ENCODE measurements around the gene STPG4. TPM values are rescaled to one million over a fixed set of nuclear protein-coding genes. Genes with fewer than 3 reads are reported as not detected.
"Not testable (repeated sequence)": the region's sequence is repeated elsewhere in the genome, so short reads cannot be mapped to it uniquely, and the experiment has no call there.

Gene STPG4
- under 1 TPM in 1 of 2 donors, not detected in 1; 0.55 TPM for total RNA-seq

GRCh38 chr2:47155091-47155876 is at the start of gene STPG4:
Gene STPG4, minus strand, starts transcription at chr2:47155308. Its CDS starts 57 bp downstream, at chr2:47155251.
- Mint-ChIP-seq H3K27ac (no peak within 1 kb of the TSS), H3K9me3 (no peaks in the 10 kb centered on the region), H3K36me3 (peaks cover 8 to 17% of the 10 kb centered on the region in 2 donors)
- DNase-seq (ENCODE audit: low spot score in 2 of 2) (no peak), ATAC-seq (peak in 1 of 2 donors; percentile 22)

GRCh38 chr2:47204691-47205090 is 49.6 kb upstream of the STPG4 start:
- DNase-seq (ENCODE audit: low spot score in 2 of 2) (no peak), ATAC-seq (no peak)

GRCh38 chr2:47203995-47204394 is 48.9 kb upstream of the STPG4 start:
- ATAC-seq (no peak), DNase-seq (ENCODE audit: low spot score in 2 of 2) (no peak)
- Mint-ChIP-seq H3K9me3 (peaks cover 0 to 6% of the 10 kb centered on the region in 2 donors), H3K27ac (no peak overlapping the region), H3K36me3 (no peaks in the 10 kb centered on the region)

More at GRCh38 chr2:47204691-47205090, 49.6 kb upstream of the STPG4 start:
- Mint-ChIP-seq H3K36me3 (no peaks in the 10 kb centered on the region), H3K27ac (no peak overlapping the region), H3K9me3 (peaks cover 0 to 6% of the 10 kb centered on the region in 2 donors)

GRCh38 chr2:47201224-47201623 is 46.1 kb upstream of the STPG4 start:
- DNase-seq (ENCODE audit: low spot score in 2 of 2) (no peak), ATAC-seq (no peak)
- Mint-ChIP-seq H3K27ac (no peak overlapping the region), H3K36me3 (no peaks in the 10 kb centered on the region), H3K9me3 (peaks cover 0 to 6% of the 10 kb centered on the region in 2 donors)

- Mint-ChIP-seq H3K9me3 (no peaks in the 10 kb centered on the region), H3K36me3 (no peaks in the 10 kb centered on the region), H3K27ac (no peak overlapping the region)
- DNase-seq (ENCODE audit: low spot score in 2 of 2) (no peak), ATAC-seq (no peak)
These were observed 43.9 kb upstream of the STPG4 start for GRCh38 chr2:47198985-47199451.

- no peaks in the 10 kb centered on the region for H3K9me3 Mint-ChIP-seq
These were observed 41.4 kb upstream of the STPG4 start for GRCh38 chr2:47196499-47196898.

GRCh38 chr2:47196046-47196445 is 40.9 kb upstream of the STPG4 start:
- no peak overlapping the region for H3K27ac Mint-ChIP-seq
- H3K36me3 Mint-ChIP-seq: no peaks in the 10 kb centered on the region
- no peaks in the 10 kb centered on the region for H3K9me3 Mint-ChIP-seq
- no peak for DNase-seq (ENCODE audit: low spot score in 2 of 2)
- no peak for ATAC-seq

More at GRCh38 chr2:47196499-47196898, 41.4 kb upstream of the STPG4 start:
- DNase-seq (ENCODE audit: low spot score in 2 of 2) (no peak), ATAC-seq (no peak)
- Mint-ChIP-seq H3K36me3 (no peaks in the 10 kb centered on the region), H3K27ac (no peak overlapping the region)

- Mint-ChIP-seq H3K27ac (no peak overlapping the region), H3K9me3 (no peaks in the 10 kb centered on the region), H3K36me3 (no peaks in the 10 kb centered on the region)
- no peak for DNase-seq (ENCODE audit: low spot score in 2 of 2)
- ATAC-seq: no peak
These were observed 40.0 kb upstream of the STPG4 start for GRCh38 chr2:47195148-47195547.

- Mint-ChIP-seq H3K36me3 (no peaks in the 10 kb centered on the region), H3K9me3 (no peaks in the 10 kb centered on the region), H3K27ac (no peak overlapping the region)
- ATAC-seq: no peak
- DNase-seq (ENCODE audit: low spot score in 2 of 2): no peak
These were observed 39.3 kb upstream of the STPG4 start for GRCh38 chr2:47194410-47194809.

- DNase-seq (ENCODE audit: low spot score in 2 of 2) (no peak), ATAC-seq (no peak)
- H3K27ac Mint-ChIP-seq: no peak overlapping the region
- H3K9me3 Mint-ChIP-seq: no peaks in the 10 kb centered on the region
- H3K36me3 Mint-ChIP-seq: no peaks in the 10 kb centered on the region
These were observed 38.5 kb upstream of the STPG4 start for GRCh38 chr2:47193607-47194006.

- no peak for ATAC-seq
- no peak for DNase-seq (ENCODE audit: low spot score in 2 of 2)
- no peaks in the 10 kb centered on the region for H3K9me3 Mint-ChIP-seq
- no peaks in the 10 kb centered on the region for H3K36me3 Mint-ChIP-seq
- H3K27ac Mint-ChIP-seq: no peak overlapping the region
These were observed 35.2 kb upstream of the STPG4 start for GRCh38 chr2:47190188-47190881.

GRCh38 chr2:47189635-47190034 is 34.5 kb upstream of the STPG4 start:
- Mint-ChIP-seq H3K27ac (no peak overlapping the region), H3K9me3 (no peaks in the 10 kb centered on the region), H3K36me3 (no peaks in the 10 kb centered on the region)
- ATAC-seq (no peak), DNase-seq (ENCODE audit: low spot score in 2 of 2) (no peak)

- Mint-ChIP-seq H3K9me3 (no peaks in the 10 kb centered on the region), H3K36me3 (no peaks in the 10 kb centered on the region), H3K27ac (no peak overlapping the region)
- no peak for ATAC-seq
- DNase-seq (ENCODE audit: low spot score in 2 of 2): no peak
These were observed 32.0 kb upstream of the STPG4 start for GRCh38 chr2:47187069-47187468.

GRCh38 chr2:47186351-47186750 is 31.2 kb upstream of the STPG4 start:
- ATAC-seq (no peak), DNase-seq (ENCODE audit: low spot score in 2 of 2) (no peak)
- no peaks in the 10 kb centered on the region for H3K36me3 Mint-ChIP-seq
- no peak overlapping the region for H3K27ac Mint-ChIP-seq
- H3K9me3 Mint-ChIP-seq: no peaks in the 10 kb centered on the region

GRCh38 chr2:47185098-47185497 is 30.0 kb upstream of the STPG4 start:
- ATAC-seq; DNase-seq (ENCODE audit: low spot score in 2 of 2); H3K27ac Mint-ChIP-seq; H3K9me3 Mint-ChIP-seq; H3K36me3 Mint-ChIP-seq: not testable (repeated sequence)

- Mint-ChIP-seq H3K36me3 (peaks cover 5 to 12% of the 10 kb centered on the region in 2 donors), H3K27ac (no peak overlapping the region), H3K9me3 (no peaks in the 10 kb centered on the region)
- ATAC-seq (no peak), DNase-seq (ENCODE audit: low spot score in 2 of 2) (no peak)
These were observed 26.1 kb upstream of the STPG4 start for GRCh38 chr2:47181176-47181575.

- Mint-ChIP-seq H3K27ac (no peak overlapping the region), H3K9me3 (no peaks in the 10 kb centered on the region), H3K36me3 (peaks cover 9 to 16% of the 10 kb centered on the region in 2 donors)
- DNase-seq (ENCODE audit: low spot score in 2 of 2): no peak
- ATAC-seq: no peak
These were observed 25.4 kb upstream of the STPG4 start for GRCh38 chr2:47180531-47180930.
